ENCODE measurements around the gene PDE2A.
"Not testable (repeated sequence)": the region's sequence is repeated elsewhere in the genome, so short reads cannot be mapped to it uniquely, and the experiment has no call there.

Gene PDE2A

DNA sequence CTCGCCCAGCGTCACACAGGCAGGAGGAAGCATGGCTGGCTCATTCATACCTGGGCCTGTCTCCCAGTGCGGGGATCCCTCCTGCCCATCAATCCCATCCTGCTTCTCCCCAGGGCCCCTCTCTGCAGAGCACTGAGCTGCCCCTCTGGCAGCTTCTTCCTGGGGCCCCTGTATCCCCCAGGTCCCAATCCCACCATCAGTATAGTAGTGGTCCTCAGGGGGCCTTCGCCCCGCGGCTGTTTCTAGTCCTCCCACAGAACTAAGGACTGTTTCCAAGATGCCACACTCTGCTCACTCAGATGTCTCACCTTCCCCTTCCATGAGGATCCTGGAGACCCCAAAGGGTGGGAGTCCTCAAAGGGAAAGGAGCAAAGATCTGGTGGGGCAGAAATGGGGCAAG, 97.6 kb downstream of the PDE2A start:
- no peak for DNase-seq (ENCODE audit: low read depth in 2 of 2)

DNA sequence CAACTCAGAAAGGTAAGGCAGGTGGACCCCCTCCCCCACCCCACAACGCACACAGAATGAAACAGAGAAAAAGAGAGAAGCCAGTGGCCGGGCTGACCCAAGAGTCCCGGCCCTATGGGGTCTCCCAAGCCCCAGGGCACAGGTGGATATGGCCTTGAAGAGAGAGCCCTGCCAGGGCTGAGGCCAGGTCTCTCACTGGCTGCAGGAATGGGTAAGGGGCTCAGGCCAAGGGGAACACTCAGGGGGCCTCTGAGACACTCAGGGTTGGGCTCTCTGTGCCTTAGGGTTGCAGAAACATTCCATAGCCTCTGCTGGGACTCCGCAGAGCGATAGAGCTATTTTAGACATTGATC, 98.0 kb downstream of the PDE2A start:
- no peak for DNase-seq (ENCODE audit: low read depth in 2 of 2)

DNA sequence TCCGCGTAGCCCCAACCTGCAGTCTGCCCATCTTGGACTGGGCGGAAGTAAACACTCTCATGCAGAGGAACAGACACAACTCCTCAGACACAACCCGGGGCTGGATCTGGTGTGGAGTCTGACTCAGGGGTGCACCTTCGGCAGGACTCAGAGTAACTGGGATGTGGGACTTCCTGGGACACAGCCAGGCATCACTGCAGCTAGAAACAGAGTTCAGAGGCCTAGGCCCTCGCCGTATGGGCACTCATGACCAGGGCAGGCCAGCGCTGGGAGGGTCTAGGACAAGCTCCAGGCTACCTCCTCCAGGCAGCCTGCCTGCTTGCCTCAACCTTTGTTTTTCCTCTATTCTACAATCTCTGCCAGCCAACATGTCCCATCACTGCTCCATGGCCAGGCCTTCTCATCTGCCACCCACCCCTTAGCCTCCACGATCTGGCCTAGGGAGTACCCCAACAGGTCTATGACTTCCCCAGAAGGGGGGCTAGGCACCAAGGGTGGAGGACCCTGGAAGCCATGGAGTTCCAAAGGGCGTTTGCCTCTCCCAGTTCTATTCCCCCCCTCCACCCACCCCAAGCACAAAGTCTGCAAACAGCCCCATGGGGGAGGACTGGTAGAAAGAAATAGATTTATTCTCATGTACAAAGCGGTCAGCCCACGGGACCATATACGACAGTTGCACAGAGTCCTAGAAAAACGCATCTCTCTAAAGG, 98.5 kb downstream of the PDE2A start:
- DNase-seq (ENCODE audit: low read depth in 2 of 2): no peak

GRCh38 chr11:72574548-72575460, 99.4 kb downstream of the PDE2A start:
- DNase-seq (ENCODE audit: low read depth in 2 of 2): no peak

- DNase-seq (ENCODE audit: low read depth in 2 of 2): no peak
Measured at GRCh38 chr11:72573855-72574445, 100.3 kb downstream of the PDE2A start.

GRCh38 chr11:72573072-72573854, 101.0 kb downstream of the PDE2A start:
- peak; percentile 12 to 17 for DNase-seq (ENCODE audit: low read depth in 2 of 2)

GRCh38 chr11:72572540-72572939, 101.7 kb downstream of the PDE2A start:
- not testable (repeated sequence) for DNase-seq (ENCODE audit: low read depth in 2 of 2)

DNA sequence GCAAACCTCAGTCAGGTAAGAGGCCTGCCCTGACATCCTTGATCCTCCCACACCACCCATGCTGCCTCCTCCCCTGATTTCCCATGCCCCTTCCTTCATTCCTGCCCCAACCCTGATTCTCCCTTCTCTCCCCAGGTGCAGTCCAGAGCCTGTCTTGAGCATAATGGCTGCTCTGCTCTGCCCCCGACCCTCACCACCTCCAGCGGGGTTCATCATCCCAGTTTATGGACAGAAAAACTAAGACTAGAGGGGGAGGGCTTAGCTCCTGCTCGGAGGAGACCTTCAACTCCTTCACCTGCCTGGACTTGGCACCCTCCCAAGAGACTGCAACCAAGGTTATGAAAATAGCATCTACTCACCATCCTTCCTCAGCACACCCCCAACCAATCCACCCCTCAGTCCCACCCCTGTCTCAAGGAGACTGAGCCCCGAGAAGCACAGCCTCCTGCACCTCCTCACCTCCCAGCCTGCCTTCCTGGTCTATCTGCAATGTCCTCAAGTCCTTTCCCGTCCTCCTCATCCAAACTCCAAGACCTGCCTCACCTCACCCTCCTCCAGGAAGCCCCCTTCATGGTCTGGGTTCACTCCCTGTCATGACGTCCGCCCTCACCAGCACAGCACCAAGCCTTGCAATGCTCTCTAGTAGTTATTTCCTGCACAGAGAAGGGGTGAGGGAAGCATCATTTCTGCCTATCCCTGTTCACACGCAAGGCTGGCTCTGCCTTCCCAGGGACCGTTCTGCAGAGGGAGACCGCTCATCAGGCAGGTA, 103.1 kb downstream of the PDE2A start:
- DNase-seq (ENCODE audit: low read depth in 2 of 2): no peak

DNA sequence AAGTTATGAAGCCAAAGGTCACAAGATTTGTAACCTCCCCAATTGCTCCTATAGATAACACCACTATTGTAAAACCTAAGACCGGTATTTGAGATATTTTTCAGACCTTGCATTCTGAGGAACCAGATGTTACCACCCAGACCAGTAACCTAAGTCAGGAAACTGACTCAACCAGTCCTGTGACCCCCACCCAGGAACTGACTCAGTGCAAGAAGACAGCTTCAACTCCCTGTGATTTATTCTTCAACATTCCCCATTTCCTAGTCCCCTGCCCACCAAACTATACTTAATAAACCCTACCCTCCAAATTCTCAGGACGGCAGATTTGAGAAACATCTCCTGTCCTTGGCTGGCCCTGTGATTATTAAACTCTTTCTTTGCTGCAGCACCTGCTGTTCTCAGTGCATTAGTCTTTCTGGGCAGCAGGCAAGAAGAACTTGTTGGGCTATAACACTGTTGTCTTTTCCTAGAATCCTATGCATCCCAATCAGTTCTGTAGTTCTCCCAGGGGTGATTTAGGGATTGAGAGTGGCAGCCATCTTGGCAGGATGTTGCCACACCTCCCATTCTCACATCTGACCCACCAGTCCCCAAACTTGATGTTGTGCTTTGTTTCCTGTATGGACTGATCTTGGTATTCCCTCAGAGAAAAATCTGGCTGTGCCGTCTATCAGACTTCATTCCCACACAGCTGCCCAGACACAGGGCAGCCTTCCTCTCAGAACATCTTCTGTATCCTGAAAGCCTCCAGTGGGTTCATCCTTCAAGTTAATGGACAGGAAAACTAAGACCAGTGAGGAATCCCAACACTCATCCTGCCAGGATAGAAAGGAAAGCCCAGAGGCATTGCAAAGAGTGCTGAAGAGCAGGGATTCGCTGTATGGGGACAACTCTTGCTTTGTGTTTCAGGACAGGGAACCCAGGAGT, 104.0 kb downstream of the PDE2A start:
- no peak for DNase-seq (ENCODE audit: low read depth in 2 of 2)

GRCh38 chr11:72568861-72569260, 105.4 kb downstream of the PDE2A start:
- DNase-seq (ENCODE audit: low read depth in 2 of 2): no peak

- DNase-seq (ENCODE audit: low read depth in 2 of 2): no peak
Measured at GRCh38 chr11:72562431-72562830, 111.8 kb downstream of the PDE2A start.

GRCh38 chr11:72561856-72562255, 112.4 kb downstream of the PDE2A start:
- DNase-seq (ENCODE audit: low read depth in 2 of 2): no peak

- DNase-seq (ENCODE audit: low read depth in 2 of 2): not testable (repeated sequence)
Measured at GRCh38 chr11:72560864-72561263, 113.4 kb downstream of the PDE2A start.

DNA sequence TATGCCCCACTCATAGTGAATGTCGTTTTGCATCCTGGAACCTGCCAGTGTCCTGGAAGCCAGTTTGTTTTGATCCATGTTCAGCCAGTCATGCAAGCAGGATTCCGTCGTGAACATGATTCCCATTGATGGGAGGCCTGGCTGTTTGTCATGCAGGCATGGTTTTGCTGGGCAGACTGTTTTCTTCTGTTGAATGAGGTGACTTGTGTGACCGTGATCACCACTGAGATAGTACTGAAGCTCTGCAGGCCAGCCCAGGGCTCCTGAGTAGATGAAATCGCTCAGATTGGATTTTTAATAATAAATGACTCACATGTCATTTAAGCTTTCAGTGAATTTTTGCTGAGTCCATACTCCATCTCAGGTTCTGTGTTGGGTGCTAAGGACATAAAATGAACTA, 117.8 kb downstream of the PDE2A start:
- no peak for DNase-seq (ENCODE audit: low read depth in 2 of 2)

- not testable (repeated sequence) for DNase-seq (ENCODE audit: low read depth in 2 of 2)
Measured at GRCh38 chr11:72555014-72555522, 119.2 kb downstream of the PDE2A start.

DNA sequence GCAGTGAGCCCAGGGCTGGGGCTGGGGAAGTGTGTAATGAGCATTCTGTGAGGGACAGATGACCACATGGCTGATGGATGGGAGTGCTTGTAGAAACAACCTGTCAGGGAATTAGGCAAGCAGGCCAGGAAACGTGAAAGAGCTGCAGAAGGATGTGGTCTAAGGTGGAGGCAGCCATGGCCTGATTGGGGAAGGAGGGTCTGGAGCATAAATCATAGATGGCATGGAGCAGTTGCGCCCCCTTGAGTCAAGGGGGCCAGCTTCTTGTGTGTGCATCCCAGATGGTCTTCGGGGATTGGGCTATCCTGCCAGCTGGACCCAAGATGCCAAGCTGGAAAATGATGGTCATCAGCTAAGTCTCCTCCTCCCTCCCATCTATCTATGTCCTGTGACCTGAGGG, 120.5 kb downstream of the PDE2A start:
- DNase-seq (ENCODE audit: low read depth in 2 of 2): no peak

DNA sequence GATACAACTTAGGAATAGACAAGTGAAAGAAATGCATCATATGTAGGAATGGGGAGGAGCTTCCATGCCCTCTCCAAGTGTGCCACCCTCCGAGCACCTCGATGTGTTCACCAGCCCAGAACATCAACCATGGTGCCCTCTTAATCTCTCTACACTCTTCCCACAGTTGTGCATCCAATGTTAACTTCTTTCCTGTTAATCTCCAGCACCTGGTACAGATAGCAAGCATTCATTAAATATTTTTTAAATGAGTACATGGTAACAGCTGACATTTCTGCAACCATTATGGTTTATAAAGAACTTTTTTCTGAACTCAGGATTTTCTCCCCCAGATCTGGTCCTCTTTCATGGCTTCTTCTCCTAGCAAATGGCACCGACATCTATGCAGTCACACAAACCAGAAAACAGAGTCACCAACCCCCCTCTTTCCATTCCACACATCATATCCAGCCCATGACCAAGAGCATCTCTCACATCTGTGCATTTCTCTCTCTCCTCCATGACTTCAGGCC, 121.8 kb downstream of the PDE2A start:
- no peak for DNase-seq (ENCODE audit: low read depth in 2 of 2)

- DNase-seq (ENCODE audit: low read depth in 2 of 2): no peak
Measured at GRCh38 chr11:72551571-72551970, 122.7 kb downstream of the PDE2A start.

DNA sequence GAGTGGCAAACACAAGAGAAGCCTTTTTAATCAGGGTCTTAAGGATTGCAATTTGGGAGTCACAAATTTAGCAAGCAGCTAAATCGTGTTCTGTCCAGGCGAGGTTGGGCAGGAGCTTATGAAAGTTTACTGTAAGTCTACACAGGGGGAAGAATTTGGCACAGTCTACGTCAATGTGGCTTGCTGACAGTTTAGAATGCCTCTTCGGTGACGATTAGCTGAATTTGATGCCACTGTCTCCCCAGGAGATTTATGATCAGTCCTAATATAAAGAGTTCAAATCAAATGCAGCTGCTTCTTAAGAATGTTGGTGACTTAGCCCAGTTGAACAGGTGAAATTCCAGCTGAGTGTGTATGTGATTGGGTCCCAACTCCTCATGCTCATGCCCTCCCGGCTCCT, 125.8 kb downstream of the PDE2A start:
- no peak for DNase-seq (ENCODE audit: low read depth in 2 of 2)

DNA sequence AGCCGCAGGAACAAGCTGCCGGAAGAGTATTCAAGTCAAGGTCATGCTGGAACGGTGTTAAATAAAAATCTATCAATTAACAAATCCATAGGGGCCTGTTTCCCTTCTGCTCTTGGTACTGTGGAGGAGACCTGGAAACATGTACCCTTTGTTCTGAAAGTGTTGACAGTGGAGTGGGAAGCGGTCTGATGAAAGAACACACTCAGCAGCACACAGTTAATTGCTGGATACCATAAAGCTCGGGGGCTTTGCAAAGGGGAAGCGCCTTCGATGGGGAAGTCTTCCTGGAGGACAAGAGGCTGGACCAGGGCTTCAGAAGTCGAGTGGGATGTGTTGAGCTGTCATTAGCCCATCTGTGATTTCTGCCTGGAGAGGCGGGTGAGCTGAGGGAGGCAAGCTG, 127.4 kb downstream of the PDE2A start:
- no peak for DNase-seq (ENCODE audit: low read depth in 2 of 2)
